Measurements from ENCODE around the gene TBX1.
"Not testable (repeated sequence)": the region's sequence is repeated elsewhere in the genome, so short reads cannot be mapped to it uniquely, and the experiment has no call there.

TBX1 gene

DNA sequence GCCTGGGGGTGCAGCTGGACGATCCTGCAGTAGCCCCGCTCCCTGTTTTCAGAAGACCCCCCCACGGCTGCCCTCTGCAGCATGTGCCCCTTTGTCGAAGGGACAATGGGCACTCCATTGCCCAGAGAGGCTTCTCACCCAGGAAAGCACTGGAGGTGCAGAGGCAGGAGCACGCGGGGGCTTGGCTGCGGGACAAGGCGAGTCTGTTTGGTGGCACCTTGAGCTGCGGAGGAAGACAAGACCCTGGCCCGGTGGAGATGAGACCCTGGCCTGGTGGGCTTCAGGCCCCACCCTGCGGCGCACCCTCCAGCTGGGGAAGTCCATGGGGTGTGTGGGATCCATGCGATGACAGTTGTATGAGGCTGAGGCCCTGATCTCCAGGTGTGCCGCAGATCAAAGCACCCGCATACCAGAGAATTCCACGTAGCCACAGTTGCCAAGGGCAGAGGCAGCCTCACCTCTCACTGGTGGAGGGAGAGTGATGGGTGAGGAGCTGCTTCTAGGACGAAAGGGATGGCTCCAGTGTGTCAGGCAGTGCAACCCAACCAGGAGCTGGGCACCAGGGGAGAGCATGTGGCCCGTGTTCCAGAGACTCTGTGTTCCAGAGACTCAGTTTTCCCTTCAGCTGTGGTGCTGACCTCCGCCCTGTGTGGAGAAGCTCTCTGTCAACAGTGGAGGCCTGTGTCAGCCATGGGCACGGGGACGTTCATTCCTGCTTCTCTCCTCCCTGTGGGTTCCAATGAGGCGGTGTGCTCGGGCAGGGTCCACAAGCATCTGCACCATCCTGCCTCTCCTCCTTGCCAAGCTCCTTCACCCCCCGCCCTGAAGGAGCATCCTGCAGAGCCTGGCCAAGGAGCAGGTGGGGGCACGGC is 10.0 kb downstream of the TBX1 start:
- Histone ChIP-seq H3K9ac (ENCODE audit: low read depth, low read length) (no peak overlapping the region), H3K36me3 (ENCODE audit: control insufficient read depth, insufficient read depth, low read length) (no peaks in the 10 kb centered on the region), H3K27me3 (ENCODE audit: control insufficient read depth, insufficient read depth, low read length) (peaks cover 59% of the 10 kb centered on the region), H3K27ac (ENCODE audit: low read depth, low read length) (no peak overlapping the region), H3K4me1 (ENCODE audit: control insufficient read depth, insufficient read depth, low read length) (peaks cover 9% of the 10 kb centered on the region; the same call in 1 of the 2 replicates), H3K4me3 (ENCODE audit: low read depth, low read length) (no peak overlapping the region), H3K9me3 (ENCODE audit: control insufficient read depth, insufficient read depth, low read length) (no peaks in the 10 kb centered on the region)

- H3K27me3 ChIP-seq (ENCODE audit: control insufficient read depth, insufficient read depth, low read length) = peaks cover 41% of the 10 kb centered on the region
- peaks cover 7% of the 10 kb centered on the region; the same call in 1 of the 2 replicates for H3K4me1 ChIP-seq (ENCODE audit: control insufficient read depth, insufficient read depth, low read length)
- H3K36me3 ChIP-seq (ENCODE audit: control insufficient read depth, insufficient read depth, low read length) = no peaks in the 10 kb centered on the region
- no peak overlapping the region for H3K4me3 ChIP-seq (ENCODE audit: low read depth, low read length)
- H3K9me3 ChIP-seq (ENCODE audit: control insufficient read depth, insufficient read depth, low read length) = no peaks in the 10 kb centered on the region
- H3K9ac ChIP-seq (ENCODE audit: low read depth, low read length) = no peak overlapping the region
- H3K27ac ChIP-seq (ENCODE audit: low read depth, low read length) = no peak overlapping the region
Observed at GRCh38 chr22:19772422-19772672, 11.8 kb downstream of the TBX1 start.

GRCh38 chr22:19772673-19773469 is 12.3 kb downstream of the TBX1 start:
- peaks cover 36% of the 10 kb centered on the region for H3K27me3 ChIP-seq (ENCODE audit: control insufficient read depth, insufficient read depth, low read length)
- no peak overlapping the region for H3K27ac ChIP-seq (ENCODE audit: low read depth, low read length)
- H3K9me3 ChIP-seq (ENCODE audit: control insufficient read depth, insufficient read depth, low read length) = no peaks in the 10 kb centered on the region
- peaks cover 2% of the 10 kb centered on the region; the same call in 1 of the 2 replicates for H3K4me1 ChIP-seq (ENCODE audit: control insufficient read depth, insufficient read depth, low read length)
- H3K36me3 ChIP-seq (ENCODE audit: control insufficient read depth, insufficient read depth, low read length) = no peaks in the 10 kb centered on the region
- no peak overlapping the region for H3K4me3 ChIP-seq (ENCODE audit: low read depth, low read length)
- no peak overlapping the region for H3K9ac ChIP-seq (ENCODE audit: low read depth, low read length)

DNA sequence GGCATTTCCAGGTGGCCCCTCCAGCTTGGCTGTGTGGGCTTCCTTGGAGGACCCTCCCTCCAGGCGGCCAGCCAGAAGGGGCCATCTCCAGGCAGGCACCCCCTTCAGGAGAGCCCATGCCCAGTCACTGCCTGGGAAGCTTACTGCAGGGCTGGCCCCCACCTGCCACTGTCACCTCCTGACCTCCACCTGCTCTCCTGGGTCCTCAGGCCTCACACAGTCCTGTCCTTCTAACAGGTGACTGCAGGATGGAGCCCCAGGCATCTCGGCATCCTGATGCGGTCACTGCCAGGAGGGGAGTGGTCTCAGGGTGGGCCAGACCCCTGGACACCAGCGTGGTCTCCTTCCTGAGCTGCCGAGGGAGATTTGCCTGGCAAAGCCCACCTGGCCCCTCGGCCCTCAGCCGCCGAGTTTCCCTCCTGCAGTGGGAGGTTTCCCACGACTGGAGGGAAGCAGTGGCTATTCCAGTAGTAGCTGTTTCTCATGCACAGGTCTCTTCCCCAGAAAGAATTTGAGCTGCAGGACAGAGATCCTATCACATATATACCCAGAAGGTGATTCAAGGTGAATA is 13.0 kb downstream of the TBX1 start:
- no peaks in the 10 kb centered on the region for H3K9me3 ChIP-seq (ENCODE audit: control insufficient read depth, insufficient read depth, low read length)
- H3K27ac ChIP-seq (ENCODE audit: low read depth, low read length) = no peak overlapping the region
- peaks cover 29% of the 10 kb centered on the region for H3K27me3 ChIP-seq (ENCODE audit: control insufficient read depth, insufficient read depth, low read length)
- H3K36me3 ChIP-seq (ENCODE audit: control insufficient read depth, insufficient read depth, low read length) = no peaks in the 10 kb centered on the region
- no peak overlapping the region for H3K9ac ChIP-seq (ENCODE audit: low read depth, low read length)
- no peak overlapping the region for H3K4me3 ChIP-seq (ENCODE audit: low read depth, low read length)
- no peaks in the 10 kb centered on the region for H3K4me1 ChIP-seq (ENCODE audit: control insufficient read depth, insufficient read depth, low read length)

GRCh38 chr22:19774628-19775027 is 14.1 kb downstream of the TBX1 start:
- Histone ChIP-seq H3K4me1 (ENCODE audit: control insufficient read depth, insufficient read depth, low read length) (no peaks in the 10 kb centered on the region), H3K9me3 (ENCODE audit: control insufficient read depth, insufficient read depth, low read length) (no peaks in the 10 kb centered on the region), H3K27ac (ENCODE audit: low read depth, low read length) (no peak overlapping the region), H3K36me3 (ENCODE audit: control insufficient read depth, insufficient read depth, low read length) (no peaks in the 10 kb centered on the region), H3K4me3 (ENCODE audit: low read depth, low read length) (no peak overlapping the region), H3K9ac (ENCODE audit: low read depth, low read length) (no peak overlapping the region), H3K27me3 (ENCODE audit: control insufficient read depth, insufficient read depth, low read length) (peaks cover 18% of the 10 kb centered on the region)

DNA sequence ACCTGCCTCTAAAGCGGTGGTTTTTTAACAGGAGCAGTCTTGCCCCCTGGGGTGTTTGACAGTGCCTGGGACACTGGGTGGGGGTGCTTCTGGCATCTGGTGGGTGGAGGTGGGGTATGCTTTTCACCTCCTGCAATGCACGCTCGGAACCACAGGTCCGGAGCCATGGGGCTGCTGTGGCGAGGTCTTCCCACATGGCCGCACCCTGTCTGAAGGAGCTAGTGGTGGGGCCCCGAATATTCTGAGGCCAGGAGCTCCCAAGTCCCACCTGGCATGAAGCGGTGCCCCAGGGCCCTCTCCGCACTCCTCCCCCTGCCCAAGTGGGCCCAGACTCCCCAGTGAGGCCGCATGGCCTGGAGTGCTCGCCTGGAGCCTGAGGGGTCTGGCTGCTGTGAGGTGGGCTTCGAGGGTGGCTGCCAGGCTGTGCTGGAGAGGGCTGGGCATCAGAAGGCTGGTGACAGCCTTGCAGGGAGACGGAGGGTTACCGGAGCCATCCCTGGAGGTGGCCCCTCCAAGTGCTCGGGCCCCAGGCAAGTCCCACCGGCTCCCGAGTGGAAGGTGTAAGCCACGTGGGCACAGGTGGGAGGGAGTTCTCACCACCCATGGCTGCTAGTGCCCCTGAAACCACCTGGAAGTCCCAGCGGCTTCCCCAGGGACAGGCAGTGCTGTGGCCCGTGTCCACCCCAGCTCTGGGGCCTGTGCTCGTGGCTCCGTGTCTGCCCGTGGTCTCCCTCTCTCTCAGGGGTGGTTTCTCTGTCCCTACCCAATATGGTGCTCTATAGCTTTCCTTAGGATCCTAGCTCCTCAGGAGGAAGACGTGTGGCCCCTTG is 15.1 kb downstream of the TBX1 start:
- Histone ChIP-seq H3K27me3 (ENCODE audit: control insufficient read depth, insufficient read depth, low read length) (peaks cover 8% of the 10 kb centered on the region), H3K4me3 (ENCODE audit: low read depth, low read length) (no peak overlapping the region), H3K4me1 (ENCODE audit: control insufficient read depth, insufficient read depth, low read length) (no peaks in the 10 kb centered on the region), H3K9me3 (ENCODE audit: control insufficient read depth, insufficient read depth, low read length) (no peaks in the 10 kb centered on the region), H3K9ac (ENCODE audit: low read depth, low read length) (no peak overlapping the region), H3K36me3 (ENCODE audit: control insufficient read depth, insufficient read depth, low read length) (no peaks in the 10 kb centered on the region), H3K27ac (ENCODE audit: low read depth, low read length) (no peak overlapping the region)

- Histone ChIP-seq H3K4me1 (ENCODE audit: control insufficient read depth, insufficient read depth, low read length) (no peaks in the 10 kb centered on the region), H3K9ac (ENCODE audit: low read depth, low read length) (no peak overlapping the region), H3K27ac (ENCODE audit: low read depth, low read length) (no peak overlapping the region), H3K4me3 (ENCODE audit: low read depth, low read length) (no peak overlapping the region), H3K9me3 (ENCODE audit: control insufficient read depth, insufficient read depth, low read length) (no peaks in the 10 kb centered on the region), H3K36me3 (ENCODE audit: control insufficient read depth, insufficient read depth, low read length) (no peaks in the 10 kb centered on the region), H3K27me3 (ENCODE audit: control insufficient read depth, insufficient read depth, low read length) (no peaks in the 10 kb centered on the region; the same call in 1 of the 2 replicates)
Observed at GRCh38 chr22:19776433-19777031, 16.0 kb downstream of the TBX1 start.

DNA sequence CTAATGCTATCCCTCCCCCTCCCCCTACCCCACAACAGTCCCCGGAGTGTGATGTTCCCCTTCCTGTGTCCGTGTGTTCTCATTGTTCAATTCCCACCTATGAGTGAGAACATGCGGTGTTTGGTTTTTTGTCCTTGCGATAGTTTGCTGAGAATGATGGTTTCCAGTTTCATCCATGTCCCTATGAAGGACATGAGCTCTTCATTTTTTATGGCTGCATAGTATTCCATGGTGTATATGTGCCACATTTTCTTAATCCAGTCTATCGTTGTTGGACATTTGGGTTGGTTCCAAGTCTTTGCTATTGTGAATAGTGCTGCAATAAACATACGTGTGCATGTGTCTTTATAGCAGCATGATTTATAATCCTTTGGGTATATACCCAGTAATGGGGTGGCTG is 16.6 kb downstream of the TBX1 start:
- H3K36me3 ChIP-seq (ENCODE audit: control insufficient read depth, insufficient read depth, low read length); H3K27me3 ChIP-seq (ENCODE audit: control insufficient read depth, insufficient read depth, low read length); H3K4me3 ChIP-seq (ENCODE audit: low read depth, low read length); H3K9ac ChIP-seq (ENCODE audit: low read depth, low read length); H3K4me1 ChIP-seq (ENCODE audit: control insufficient read depth, insufficient read depth, low read length); H3K27ac ChIP-seq (ENCODE audit: low read depth, low read length); H3K9me3 ChIP-seq (ENCODE audit: control insufficient read depth, insufficient read depth, low read length): not testable (repeated sequence)

DNA sequence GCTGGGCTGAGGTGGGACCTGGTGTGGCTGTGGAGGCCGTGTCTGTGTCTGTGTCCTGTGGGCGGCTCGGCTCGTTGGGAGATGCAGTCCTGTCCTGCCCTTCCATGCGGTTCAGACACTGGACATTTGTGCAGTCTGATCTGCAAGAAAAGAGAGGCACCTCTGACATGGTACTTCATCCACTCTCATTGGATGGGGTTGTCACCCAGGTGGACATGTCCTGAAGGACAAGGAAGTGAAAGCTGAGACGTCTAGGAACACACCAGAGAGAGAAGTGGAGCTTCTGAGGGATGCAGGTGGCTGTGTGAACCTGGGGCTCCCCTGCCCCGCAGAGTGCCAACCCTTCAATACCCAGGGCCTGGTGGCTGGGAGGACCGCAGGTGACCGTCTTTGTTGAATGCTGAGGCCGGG is 18.4 kb downstream of the TBX1 start:
- H3K27me3 ChIP-seq (ENCODE audit: control insufficient read depth, insufficient read depth, low read length) = no peaks in the 10 kb centered on the region; the same call in 1 of the 2 replicates
- no peaks in the 10 kb centered on the region for H3K9me3 ChIP-seq (ENCODE audit: control insufficient read depth, insufficient read depth, low read length)

GRCh38 chr22:19779685-19780268 is 19.2 kb downstream of the TBX1 start:
- no peaks in the 10 kb centered on the region for H3K9me3 ChIP-seq (ENCODE audit: control insufficient read depth, insufficient read depth, low read length)
- no peak overlapping the region for H3K27ac ChIP-seq (ENCODE audit: low read depth, low read length)
- H3K9ac ChIP-seq (ENCODE audit: low read depth, low read length) = no peak overlapping the region
- H3K4me1 ChIP-seq (ENCODE audit: control insufficient read depth, insufficient read depth, low read length) = no peaks in the 10 kb centered on the region
- no peaks in the 10 kb centered on the region; the same call in 1 of the 2 replicates for H3K27me3 ChIP-seq (ENCODE audit: control insufficient read depth, insufficient read depth, low read length)
- no peak overlapping the region for H3K4me3 ChIP-seq (ENCODE audit: low read depth, low read length)
- no peaks in the 10 kb centered on the region for H3K36me3 ChIP-seq (ENCODE audit: control insufficient read depth, insufficient read depth, low read length)

More for the DNA sequence above, 18.4 kb downstream of the TBX1 start:
- H3K4me3 ChIP-seq (ENCODE audit: low read depth, low read length) = no peak overlapping the region
- no peak overlapping the region for H3K27ac ChIP-seq (ENCODE audit: low read depth, low read length)
- H3K9ac ChIP-seq (ENCODE audit: low read depth, low read length) = no peak overlapping the region
- no peaks in the 10 kb centered on the region for H3K36me3 ChIP-seq (ENCODE audit: control insufficient read depth, insufficient read depth, low read length)
- H3K4me1 ChIP-seq (ENCODE audit: control insufficient read depth, insufficient read depth, low read length) = no peaks in the 10 kb centered on the region
